ENCODE data around the gene SND1. TPM values are rescaled to one million over a fixed set of nuclear protein-coding genes. Genes with fewer than 3 reads are reported as not detected.
A peak's percentile ranks its signal among the peaks of the same experiment; 100 is the strongest.

Gene SND1
- polyA plus RNA-seq, 3 donors = 46.5 to 97.3 (median 79.8) TPM

DNA sequence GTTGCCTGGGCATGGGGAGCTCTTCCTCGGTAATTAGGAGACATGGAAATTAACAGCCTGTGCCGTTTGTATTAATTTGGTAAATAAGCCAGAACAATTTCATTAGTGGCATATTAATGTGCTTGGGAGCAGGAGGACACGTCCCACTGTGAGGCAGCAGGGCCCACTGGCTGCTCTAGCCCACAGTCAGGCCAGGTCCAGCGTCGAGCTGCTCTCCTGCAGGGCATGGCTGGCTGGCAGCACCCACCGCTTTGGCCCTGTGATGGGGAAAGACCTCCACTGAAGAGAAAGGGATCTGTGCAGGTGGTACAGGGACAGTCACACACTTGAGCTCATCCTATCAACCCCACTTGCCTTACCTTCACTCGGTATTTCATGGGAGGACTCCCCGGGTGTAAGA lies 416.8 kb downstream of the SND1 start:
- Histone ChIP-seq H3K79me2 (ENCODE audit: insufficient read depth, low read length) (no peaks in the 10 kb centered on the region), H3K36me3 (replicated peaks in 1 of 2; ENCODE audit: control insufficient read depth in 1 of 2, insufficient read depth in 2 of 2, low read length in 2 of 2) (peaks cover 11 to 71% of the 10 kb centered on the region in 2 donors), H3K4me2 (replicated peaks; ENCODE audit: extremely low read depth, low read length, poor library complexity, severe bottlenecking) (no peak overlapping the region), H3K9ac (ENCODE audit: insufficient read depth, low read length, poor library complexity, severe bottlenecking) (no peak overlapping the region), H3K27me3 (ENCODE audit: control insufficient read depth in 2 of 2, insufficient read depth in 2 of 2, low read length in 2 of 2) (no peaks in the 10 kb centered on the region), H2AFZ (ENCODE audit: insufficient read depth, low read depth, low read length, poor library complexity, severe bottlenecking) (no peak overlapping the region), H4K20me1 (ENCODE audit: insufficient read depth, low read length) (peaks cover 7% of the 10 kb centered on the region), H3K9me3 (replicated peaks in 1 of 2; ENCODE audit: control insufficient read depth in 1 of 2, insufficient read depth in 1 of 2, low read length in 2 of 2) (no peaks in the 10 kb centered on the region), H3K27ac (ENCODE audit: low read depth in 1 of 2, low read length in 2 of 2) (peak overlapping the region in 1 of 2 donors; percentile 3), H3K4me3 (replicated peaks in 1 of 3; ENCODE audit: low read depth in 2 of 3, low read length in 3 of 3) (no peak overlapping the region), H3K4me1 (ENCODE audit: control insufficient read depth in 1 of 2, insufficient read depth in 2 of 2, low read length in 2 of 2) (peaks cover 0 to 10% of the 10 kb centered on the region in 2 donors)
- 89% methylated on average over 6 of the region's 8 CpGs for WGBS (ENCODE audit: insufficient coverage)
- Mint-ChIP-seq H3K4me1 (peaks cover 21% of the 10 kb centered on the region), H3K27ac (peak overlapping the region in 3 of 7 donors; percentile 13 to 53 (median 44)), H3K36me3 (peaks cover 27 to 55% of the 10 kb centered on the region in 2 donors), H3K9me3 (no peaks in the 10 kb centered on the region), H3K4me3 (no peak overlapping the region), H3K27me3 (ENCODE audit: low read depth in 3 of 3) (peaks cover 0 to 2% (median 2%) of the 10 kb centered on the region in 3 donors)
- no peak for DNase-seq
- intact Hi-C loops (cut with micrococcal nuclease) = no loop called here
- TF ChIP-seq CTCF (IDR thresholded peaks at IDR 0.05) = no peak

- no peaks in the 10 kb centered on the region for H3K9me3 Mint-ChIP-seq
- H3K27ac ChIP-seq (ENCODE audit: low read depth in 1 of 2, low read length in 2 of 2) = no peak overlapping the region
- TF ChIP-seq CTCF (IDR thresholded peaks at IDR 0.05) = no peak
- no peaks in the 10 kb centered on the region for H3K9me3 ChIP-seq (replicated peaks in 1 of 2; ENCODE audit: control insufficient read depth in 1 of 2, insufficient read depth in 1 of 2, low read length in 2 of 2)
- H3K27ac Mint-ChIP-seq = peak overlapping the region in 2 of 7 donors; percentile 32 to 46
- H3K4me2 ChIP-seq (replicated peaks; ENCODE audit: extremely low read depth, low read length, poor library complexity, severe bottlenecking) = no peak overlapping the region
- no CpG with 5 or more reads among the region's 8 CpGs for WGBS (ENCODE audit: insufficient coverage)
- H3K4me3 ChIP-seq (replicated peaks in 1 of 3; ENCODE audit: low read depth in 2 of 3, low read length in 3 of 3) = no peak overlapping the region
- H2AFZ ChIP-seq (ENCODE audit: insufficient read depth, low read depth, low read length, poor library complexity, severe bottlenecking) = no peak overlapping the region
- intact Hi-C loops (cut with micrococcal nuclease) = no loop called here
- H3K4me3 Mint-ChIP-seq = no peak overlapping the region
- H3K27me3 Mint-ChIP-seq (ENCODE audit: low read depth in 3 of 3) = peaks cover 0 to 2% (median 2%) of the 10 kb centered on the region in 3 donors
- peaks cover 0 to 10% of the 10 kb centered on the region in 2 donors for H3K4me1 ChIP-seq (ENCODE audit: control insufficient read depth in 1 of 2, insufficient read depth in 2 of 2, low read length in 2 of 2)
- H3K36me3 ChIP-seq (replicated peaks in 1 of 2; ENCODE audit: control insufficient read depth in 1 of 2, insufficient read depth in 2 of 2, low read length in 2 of 2) = peaks cover 19 to 74% of the 10 kb centered on the region in 2 donors
- H3K79me2 ChIP-seq (ENCODE audit: insufficient read depth, low read length) = no peaks in the 10 kb centered on the region
- H3K9ac ChIP-seq (ENCODE audit: insufficient read depth, low read length, poor library complexity, severe bottlenecking) = no peak overlapping the region
- DNase-seq = no peak
- H4K20me1 ChIP-seq (ENCODE audit: insufficient read depth, low read length) = peaks cover 7% of the 10 kb centered on the region
- H3K27me3 ChIP-seq (ENCODE audit: control insufficient read depth in 2 of 2, insufficient read depth in 2 of 2, low read length in 2 of 2) = no peaks in the 10 kb centered on the region
- H3K4me1 Mint-ChIP-seq = peaks cover 21% of the 10 kb centered on the region
- peaks cover 29 to 62% of the 10 kb centered on the region in 2 donors for H3K36me3 Mint-ChIP-seq
These were observed 417.7 kb downstream of the SND1 start for GRCh38 chr7:128069373-128070364.

Measured in CD14-positive monocyte (primary cell).